Mesendoderm (in vitro differentiated cells): Measurements from ENCODE around the gene HARBI1.

Source experiments
- DNase-seq: peaks from one replicate; pipeline ENCODE4 v3.0.0; 2013
- H2AK5ac ChIP-seq: 2 replicates; pipeline ENCODE4 v1.6.1; 2013; ENCODE audit warnings: low read length, inconsistent platforms
- H2BK120ac ChIP-seq: 2 replicates; pipeline ENCODE4 v1.6.1; 2013; ENCODE audit warnings: low read depth, mild to moderate bottlenecking, low read length, moderate library complexity, mixed read lengths
- H2BK15ac ChIP-seq: replicated peaks from 2 replicates; pipeline ENCODE4 v1.6.1; 2013; ENCODE audit warnings: low read depth, mild to moderate bottlenecking, moderate library complexity
- H2BK5ac ChIP-seq: 2 replicates; pipeline ENCODE4 v1.6.1; 2013; ENCODE audit warnings: low read length, inconsistent platforms
- H3K18ac ChIP-seq: 2 replicates; pipeline ENCODE4 v1.6.1; 2013; ENCODE audit warnings: mild to moderate bottlenecking, low read length, mixed read lengths
- H3K23ac ChIP-seq: one replicate; pipeline ENCODE4 v1.6.1; 2013; ENCODE audit warnings: low read length
- H3K27ac ChIP-seq: 2 replicates; pipeline ENCODE4 v1.5.1; 2013; ENCODE audit warnings: low read depth, mild to moderate bottlenecking, inconsistent platforms, low read length, moderate library complexity
- H3K27me3 ChIP-seq: 2 replicates; pipeline ENCODE4 v1.6.1; 2013; ENCODE audit warnings: low read length, control low read depth, mild to moderate bottlenecking, inconsistent platforms; ENCODE audit not compliant: insufficient read depth, poor library complexity
- H3K36me3 ChIP-seq: 2 replicates; pipeline ENCODE4 v1.6.1; 2013; ENCODE audit warnings: low read length, inconsistent platforms; ENCODE audit not compliant: control insufficient read depth, insufficient read depth
- H3K4ac ChIP-seq: one replicate; pipeline ENCODE4 v1.6.1; 2013; ENCODE audit warnings: low read depth, mild to moderate bottlenecking, low read length, moderate library complexity
- H3K4me1 ChIP-seq: 2 replicates; pipeline ENCODE4 v1.6.1; 2013; ENCODE audit warnings: low read depth, low read length, inconsistent platforms; ENCODE audit not compliant: control insufficient read depth
- H3K4me2 ChIP-seq: 2 replicates; pipeline ENCODE4 v1.6.1; 2013; ENCODE audit warnings: low read length
- H3K4me3 ChIP-seq: 2 replicates; pipeline ENCODE4 v1.5.1; 2013; ENCODE audit warnings: mild to moderate bottlenecking, low read length
- H3K56ac ChIP-seq: one replicate; pipeline ENCODE4 v1.6.1; 2013; ENCODE audit warnings: low read length
- H3K79me1 ChIP-seq: 2 replicates; pipeline ENCODE4 v1.6.1; 2013; ENCODE audit warnings: low read length, inconsistent platforms
- H3K79me2 ChIP-seq: 2 replicates; pipeline ENCODE4 v1.6.1; 2013; ENCODE audit warnings: mild to moderate bottlenecking, low read length; ENCODE audit not compliant: control insufficient read depth, insufficient read depth
- H3K9ac ChIP-seq: 2 replicates; pipeline ENCODE4 v1.6.1; 2013; ENCODE audit warnings: low read length, inconsistent platforms
- H4K5ac ChIP-seq: one replicate; pipeline ENCODE4 v1.6.1; 2013; ENCODE audit warnings: low read length
- H4K8ac ChIP-seq: one replicate; pipeline ENCODE4 v1.6.1; 2013; ENCODE audit warnings: low read depth, mild to moderate bottlenecking, control low read depth, low read length, moderate library complexity
- WGBS: extraction: QIAGEN DNeasy Blood & Tissue Kit; methylation state at CpG from one replicate; pipeline ENCODE4 v1.1.7; 2013; ENCODE audit warnings: low lambda C conversion rate, missing lambda C conversion rate; ENCODE audit not compliant: insufficient coverage; ENCODE audit errors: extremely low coverage; 5-methylcytosine and 5-hydroxymethylcytosine counted together

The HARBI1 gene

GRCh38 chr11:46600194-46600960 is 16.6 kb downstream of the HARBI1 start:
- Histone ChIP-seq H3K18ac (no peak overlapping the region), H2BK15ac (no peak overlapping the region), H2AK5ac (no peak overlapping the region), H3K27me3 (no peaks in the 10 kb centered on the region), H3K9ac (no peak overlapping the region), H3K36me3 (no peaks in the 10 kb centered on the region), H3K56ac (no peak overlapping the region), H3K79me1 (no peaks in the 10 kb centered on the region), H3K4ac (no peak overlapping the region), H2BK5ac (no peak overlapping the region), H3K27ac (no peak overlapping the region), H3K23ac (no peak overlapping the region), H4K8ac (no peak overlapping the region), H3K4me3 (no peak overlapping the region), H3K4me1 (no peaks in the 10 kb centered on the region), H3K79me2 (no peaks in the 10 kb centered on the region), H3K4me2 (no peak overlapping the region), H2BK120ac (no peak overlapping the region), H4K5ac (no peak overlapping the region)
- no peak for DNase-seq
- WGBS, result no CpG with 5 or more reads among the region's 3 CpGs

- H3K4me3 ChIP-seq, result no peak overlapping the region
Observed at GRCh38 chr11:46599340-46600193, 17.5 kb downstream of the HARBI1 start.

GRCh38 chr11:46597609-46598219 is 19.3 kb downstream of the HARBI1 start:
- Histone ChIP-seq H3K4ac (no peak overlapping the region), H3K18ac (no peak overlapping the region), H2BK15ac (no peak overlapping the region), H3K56ac (no peak overlapping the region), H4K5ac (no peak overlapping the region), H2BK120ac (no peak overlapping the region), H3K36me3 (no peaks in the 10 kb centered on the region), H3K9ac (no peak overlapping the region), H3K27me3 (no peaks in the 10 kb centered on the region), H3K4me1 (peaks cover 2% of the 10 kb centered on the region), H3K27ac (no peak overlapping the region), H3K23ac (no peak overlapping the region), H4K8ac (no peak overlapping the region), H3K4me3 (no peak overlapping the region), H3K4me2 (no peak overlapping the region), H2AK5ac (no peak overlapping the region), H3K79me2 (peaks cover 10% of the 10 kb centered on the region), H3K79me1 (peaks cover 4% of the 10 kb centered on the region), H2BK5ac (no peak overlapping the region)
- peak; percentile 18 for DNase-seq
- WGBS, result no CpG with 5 or more reads among the region's 6 CpGs

More at GRCh38 chr11:46599340-46600193, 17.5 kb downstream of the HARBI1 start:
- no CpG with 5 or more reads among the region's 8 CpGs for WGBS
- Histone ChIP-seq H2BK120ac (no peak overlapping the region), H2BK5ac (no peak overlapping the region), H3K23ac (no peak overlapping the region), H3K18ac (no peak overlapping the region), H4K8ac (no peak overlapping the region), H3K4ac (no peak overlapping the region), H3K27ac (no peak overlapping the region), H2BK15ac (no peak overlapping the region), H2AK5ac (no peak overlapping the region), H3K79me2 (no peaks in the 10 kb centered on the region), H3K9ac (no peak overlapping the region), H4K5ac (no peak overlapping the region), H3K4me2 (no peak overlapping the region), H3K4me1 (no peaks in the 10 kb centered on the region), H3K27me3 (no peaks in the 10 kb centered on the region), H3K56ac (no peak overlapping the region), H3K36me3 (no peaks in the 10 kb centered on the region), H3K79me1 (no peaks in the 10 kb centered on the region)
- DNase-seq, result no peak

GRCh38 chr11:46597155-46597554 is 19.9 kb downstream of the HARBI1 start:
- Histone ChIP-seq H2BK15ac (no peak overlapping the region), H4K5ac (no peak overlapping the region), H2BK120ac (no peak overlapping the region), H3K4me3 (no peak overlapping the region), H3K79me1 (peaks cover 4% of the 10 kb centered on the region), H3K27me3 (no peaks in the 10 kb centered on the region), H3K27ac (no peak overlapping the region), H4K8ac (no peak overlapping the region), H3K18ac (no peak overlapping the region), H3K36me3 (no peaks in the 10 kb centered on the region), H3K4ac (no peak overlapping the region), H3K4me1 (peaks cover 2% of the 10 kb centered on the region), H3K79me2 (peaks cover 16% of the 10 kb centered on the region), H3K56ac (no peak overlapping the region), H2AK5ac (no peak overlapping the region), H3K23ac (no peak overlapping the region), H3K4me2 (no peak overlapping the region), H3K9ac (no peak overlapping the region), H2BK5ac (no peak overlapping the region)
- DNase-seq, result no peak
- WGBS, result no CpG with 5 or more reads among the region's 1 CpG

- Histone ChIP-seq H4K5ac (no peak overlapping the region), H2BK5ac (no peak overlapping the region), H3K4me2 (no peak overlapping the region), H2AK5ac (no peak overlapping the region), H3K27me3 (no peaks in the 10 kb centered on the region), H2BK15ac (no peak overlapping the region), H3K79me1 (peaks cover 4% of the 10 kb centered on the region), H2BK120ac (no peak overlapping the region), H3K4me3 (no peak overlapping the region), H3K4ac (no peak overlapping the region), H3K36me3 (no peaks in the 10 kb centered on the region), H3K56ac (no peak overlapping the region), H3K79me2 (peaks cover 32% of the 10 kb centered on the region), H3K27ac (no peak overlapping the region), H3K9ac (peak overlapping the region; percentile 22), H3K23ac (no peak overlapping the region), H4K8ac (no peak overlapping the region), H3K4me1 (peaks cover 2% of the 10 kb centered on the region), H3K18ac (no peak overlapping the region)
- no CpG with 5 or more reads among the region's 10 CpGs for WGBS
- no peak for DNase-seq
Observed at GRCh38 chr11:46594785-46595184, 22.2 kb downstream of the HARBI1 start.
